Heart left ventricle (tissue), 16 donors: ENCODE measurements around the gene BRSK2. TPM values are rescaled to one million over a fixed set of nuclear protein-coding genes. Genes with fewer than 3 reads are reported as not detected.

ENCODE experiments used
- ATAC-seq, 4 donors: fragments of 200-7000 bp; cut with Tn5 transposase; one replicate each; pipeline ENCODE4 v1.9.1; 2020 to 2022; ENCODE audit warnings: moderate library complexity in 4 of 4, mild to moderate bottlenecking in 3 of 4, moderate number of reproducible peaks in 1 of 4
- DNase-seq, 5 donors: peaks; one replicate each; pipeline ENCODE4 v3.0.0-alpha.2; 2020
- H3K27ac ChIP-seq, 12 donors: fragments of 200-600 bp; sonication (generic) in 4 of 12; one replicate each; pipeline versions ENCODE4 v1.5.0 to v1.8.0; 2016 to 2022; ENCODE audit warnings: mild to moderate bottlenecking in 2 of 12
- H3K27me3 ChIP-seq, 9 donors: fragments of 200-600 bp; sonication (generic) in 2 of 9; one replicate each; pipeline versions ENCODE4 v1.5.1 to v1.8.0; 2016 to 2022; ENCODE audit warnings: mild to moderate bottlenecking in 3 of 9
- H3K36me3 ChIP-seq, 9 donors: fragments of 200-600 bp; sonication (generic) in 2 of 9; one replicate each; pipeline versions ENCODE4 v1.5.0 to v1.8.0; 2018 to 2022; ENCODE audit warnings: mild to moderate bottlenecking in 2 of 9
- H3K4me1 ChIP-seq, 12 donors: fragments of 200-600 bp; sonication (generic) in 4 of 12; one replicate each; pipeline versions ENCODE4 v1.5.0 to v1.8.0; 2016 to 2022; ENCODE audit warnings: mild to moderate bottlenecking in 3 of 12
- H3K4me3 ChIP-seq, 12 donors: fragments of 200-600 bp; sonication (generic) in 4 of 12; one replicate each; pipeline versions ENCODE4 v1.5.0 to v1.8.0; 2017 to 2022; ENCODE audit warnings: mild to moderate bottlenecking in 9 of 12, moderate library complexity in 4 of 12
- H3K9me3 ChIP-seq, 12 donors: fragments of 200-600 bp; sonication (generic) in 4 of 12; one replicate each; pipeline versions ENCODE4 v1.5.0 to v1.8.0; 2016 to 2022; ENCODE audit warnings: mild to moderate bottlenecking in 1 of 12
- POLR2A ChIP-seq, 2 donors: fragments of 450-650 bp; IDR thresholded peaks; one replicate each; pipeline ENCODE4 v1.6.1; 2017; ENCODE audit warnings: antibody characterized with exemption in 2 of 2, mild to moderate bottlenecking in 2 of 2, moderate library complexity in 2 of 2
- WGBS, 4 donors: extraction: QIAGEN DNeasy Blood & Tissue Kit in 2 of 4; methylation state at CpG; one replicate each; pipeline versions ENCODE4 v1.1.5 to v1.1.7; 2013 to 2018; 5-methylcytosine and 5-hydroxymethylcytosine counted together
- intact Hi-C, 10 donors: fragments of 100-400 bp; cut with DNase I; formaldehyde crosslinking; loops; one replicate each; pipeline versions ENCODE4 v1.11.1 to v1.14.2; 2022
- polyA plus RNA-seq, 2 donors: library from polyadenylated mRNA; stranded (reverse); fragments of 200-250 nt; gene quantifications; one replicate each; pipeline ENCODE4 v1.2.3, GENCODE V29; 2013
- total RNA-seq, 9 donors: library from RNA; depleted of rRNA in 2 of 9; stranded (reverse); fragments of >200 nt in 2 of 9; fragmentation: NEBNext Ultra II Directional in 3 of 9; extraction: Animal tissue kit (Norgen Biotek cat#: 25700) in 3 of 9; gene quantifications; one replicate each; pipeline versions ENCODE4 v1.1.0 to v1.2.4, GENCODE V29; 2016 to 2023
- TF ChIP-seq, protein P1 (sequence below), 12 donors: fragments of 200-600 bp; sonication (generic) in 4 of 12; IDR thresholded peaks; one replicate each; pipeline versions ENCODE4 v1.5.0 to v1.8.0; 2018 to 2022; ENCODE audit warnings: antibody characterized with exemption in 12 of 12, mild to moderate bottlenecking in 5 of 12
- donor health status: ischemic (EF 13 %, LVEDD 7.1; RV severe dilation, severe dysfunction).
- donor health status: healthy with polysubstance abuse.
- donor health status: DM: no; HTN: yes; CAD: no.
- donor health status: DM: no; HTN: no; CAD: no.
- donor health status: ischemic (EF 25% LVEDD 6.9; RV normal size, moderate dysfunction).
- donor health status: ischemic (EF 25% LVEDD 5.7; RV mildly dilated, moderate dysfunction).
- donor health status: healthy.
- donor health status: DM: yes; HTN: yes; CAD: no.
- donor health status: ischemic (EF 35%, LVEDD 5.7; RV mildly dilated, moderate dysfunction).
- donor health status: nonischemic (EF 11% LVEDD 7.7; RV severe dilation, severe dysfunction).
- donor health status: DM: yes; HTN: yes; CAD: no.
- donor health status: PGD.
- donor health status: ischemic (EF 29% LVEDD 5.4; RV normal size, mild dysfunction).
- donor health status: nonischemic (EF 23%, LVEDD 6.1; RV moderate dilation, normal function).

BRSK2 gene
- total and polyA plus RNA-seq, 11 donors: 0.16 to 1.3 (median 0.61) TPM; not detected in 1

GRCh38 chr11:1397146-1397861 lies 7.6 kb downstream of the BRSK2 start:
- Histone ChIP-seq H3K9me3 (no peaks in the 10 kb centered on the region), H3K27me3 (peaks cover 0 to 47% (median 7%) of the 10 kb centered on the region in 9 donors), H3K27ac (no peak overlapping the region), H3K4me3 (no peak overlapping the region), H3K4me1 (no peaks in the 10 kb centered on the region), H3K36me3 (no peaks in the 10 kb centered on the region)
- DNase-seq: peak in 1 of 5 donors; percentile 32
- intact Hi-C loops: loop anchor here in 1 of 10 donors (5.0 kb wide), 1 partner anchor 50 kb away; no protein-coding TSS in a partner anchor
- TF ChIP-seq POLR2A (IDR thresholded peaks at IDR 0.05): no peak
- TF ChIP-seq, protein P1, sequence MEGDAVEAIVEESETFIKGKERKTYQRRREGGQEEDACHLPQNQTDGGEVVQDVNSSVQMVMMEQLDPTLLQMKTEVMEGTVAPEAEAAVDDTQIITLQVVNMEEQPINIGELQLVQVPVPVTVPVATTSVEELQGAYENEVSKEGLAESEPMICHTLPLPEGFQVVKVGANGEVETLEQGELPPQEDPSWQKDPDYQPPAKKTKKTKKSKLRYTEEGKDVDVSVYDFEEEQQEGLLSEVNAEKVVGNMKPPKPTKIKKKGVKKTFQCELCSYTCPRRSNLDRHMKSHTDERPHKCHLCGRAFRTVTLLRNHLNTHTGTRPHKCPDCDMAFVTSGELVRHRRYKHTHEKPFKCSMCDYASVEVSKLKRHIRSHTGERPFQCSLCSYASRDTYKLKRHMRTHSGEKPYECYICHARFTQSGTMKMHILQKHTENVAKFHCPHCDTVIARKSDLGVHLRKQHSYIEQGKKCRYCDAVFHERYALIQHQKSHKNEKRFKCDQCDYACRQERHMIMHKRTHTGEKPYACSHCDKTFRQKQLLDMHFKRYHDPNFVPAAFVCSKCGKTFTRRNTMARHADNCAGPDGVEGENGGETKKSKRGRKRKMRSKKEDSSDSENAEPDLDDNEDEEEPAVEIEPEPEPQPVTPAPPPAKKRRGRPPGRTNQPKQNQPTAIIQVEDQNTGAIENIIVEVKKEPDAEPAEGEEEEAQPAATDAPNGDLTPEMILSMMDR (IDR thresholded peaks at IDR 0.05): no peak
- 80 to 91% (median 84%) methylated on average over 7 to 19 of the region's 19 CpGs for WGBS, 4 donors
- no peak for ATAC-seq

- peak in 2 of 5 donors; percentile 18 to 55 for DNase-seq
- peaks cover 0 to 40% (median 7%) of the 10 kb centered on the region in 9 donors for H3K27me3 ChIP-seq
These were observed 8.3 kb downstream of the BRSK2 start for GRCh38 chr11:1397862-1398527.

GRCh38 chr11:1398528-1399235 lies 8.9 kb downstream of the BRSK2 start:
- Histone ChIP-seq H3K4me1 (no peaks in the 10 kb centered on the region), H3K4me3 (no peak overlapping the region), H3K27me3 (peaks cover 0 to 34% (median 5%) of the 10 kb centered on the region in 9 donors), H3K27ac (no peak overlapping the region), H3K36me3 (no peaks in the 10 kb centered on the region), H3K9me3 (no peaks in the 10 kb centered on the region)
- DNase-seq (peak in 2 of 5 donors; percentile 25 to 42), ATAC-seq (no peak)
- 74 to 87% (median 82%) methylated on average over 12 to 23 of the region's 23 CpGs for WGBS, 4 donors
- intact Hi-C loops: loop anchor here in 1 of 10 donors (5.0 kb wide), 1 partner anchor 49 kb away; no protein-coding TSS in a partner anchor
- TF ChIP-seq, protein P1 (IDR thresholded peaks at IDR 0.05): no peak

More at GRCh38 chr11:1397862-1398527, 8.3 kb downstream of the BRSK2 start:
- Histone ChIP-seq H3K4me3 (no peak overlapping the region), H3K4me1 (no peaks in the 10 kb centered on the region), H3K9me3 (no peaks in the 10 kb centered on the region), H3K27ac (no peak overlapping the region), H3K36me3 (no peaks in the 10 kb centered on the region)
- WGBS, 4 donors: 73 to 86% (median 81%) methylated on average over 11 to 22 of the region's 22 CpGs
- ATAC-seq: no peak
- intact Hi-C loops: loop anchor here in 1 of 10 donors (5.0 kb wide), 1 partner anchor 49 kb away; no protein-coding TSS in a partner anchor
- no peak for TF ChIP-seq POLR2A (IDR thresholded peaks at IDR 0.05)
- TF ChIP-seq, protein P1 (IDR thresholded peaks at IDR 0.05): no peak
